ENCODE data around the gene RALGDS.

Gene RALGDS

GRCh38 chr9:133112663-133113026, 8.4 kb downstream of the RALGDS start:
- Histone ChIP-seq H3K36me3 (ENCODE audit: control insufficient read depth, insufficient read depth, low read length) (peaks cover 21% of the 10 kb centered on the region), H3K27me3 (ENCODE audit: control insufficient read depth, insufficient read depth, low read length, poor library complexity, severe bottlenecking) (no peaks in the 10 kb centered on the region), H3K27ac (ENCODE audit: insufficient read depth, low read depth, low read length, poor library complexity, severe bottlenecking) (no peak overlapping the region), H3K4me3 (ENCODE audit: insufficient read depth, low read depth, low read length) (no peak overlapping the region), H3K9me3 (ENCODE audit: control insufficient read depth, low read length) (no peaks in the 10 kb centered on the region), H3K4me1 (ENCODE audit: control insufficient read depth, insufficient read depth, low read length) (peaks cover 20% of the 10 kb centered on the region)
- 95 to 97% methylated on average over 7 of the region's 7 CpGs for WGBS, 2 experiments

DNA sequence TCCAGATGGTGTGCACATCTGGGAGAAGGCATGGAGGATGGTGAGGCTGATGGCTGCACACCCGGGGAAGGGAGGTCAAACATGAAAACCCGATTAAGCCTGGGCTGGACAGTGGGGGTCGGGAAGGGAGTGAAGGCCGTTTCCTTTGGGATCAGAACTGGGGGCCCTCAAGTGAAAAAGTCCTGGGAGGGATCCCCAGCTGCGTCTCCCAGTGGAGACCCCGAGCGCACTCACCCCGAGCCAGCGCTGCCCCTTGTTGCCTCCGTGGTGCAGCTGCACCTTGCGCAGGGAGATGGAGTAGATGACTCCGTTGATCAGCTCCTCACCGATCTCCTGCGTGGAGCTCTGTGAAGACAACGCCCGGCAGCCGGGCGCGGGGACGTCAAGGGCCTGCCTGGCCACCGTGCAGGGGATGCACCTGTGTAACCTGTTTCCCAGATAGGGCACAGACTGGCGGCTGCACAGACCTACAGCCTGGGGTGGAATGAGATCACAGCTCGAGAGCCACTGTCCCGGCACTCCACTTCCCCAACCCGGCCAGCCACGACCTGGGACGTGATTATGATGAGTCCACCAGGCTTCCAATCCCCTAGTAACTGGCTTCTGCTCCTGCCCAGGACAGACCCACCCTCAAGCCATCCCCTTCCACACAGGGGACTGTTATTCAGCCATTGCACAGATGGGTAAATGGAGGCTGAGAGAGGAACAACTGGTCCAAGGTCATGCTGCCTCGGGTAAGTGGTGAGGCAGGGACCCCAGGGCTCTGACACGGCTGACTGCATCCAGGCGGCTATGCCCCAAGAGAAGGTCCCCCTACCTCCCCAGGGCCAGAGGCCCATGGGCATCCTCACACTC, 9.0 kb downstream of the RALGDS start:
- H3K27me3 ChIP-seq (ENCODE audit: control insufficient read depth, insufficient read depth, low read length, poor library complexity, severe bottlenecking) = no peaks in the 10 kb centered on the region
- no peaks in the 10 kb centered on the region for H3K9me3 ChIP-seq (ENCODE audit: control insufficient read depth, low read length)
- no peak overlapping the region for H3K4me3 ChIP-seq (ENCODE audit: insufficient read depth, low read depth, low read length)
- WGBS, 2 experiments = 96 to 97% methylated on average over 30 of the region's 30 CpGs
- H3K36me3 ChIP-seq (ENCODE audit: control insufficient read depth, insufficient read depth, low read length) = peaks cover 26% of the 10 kb centered on the region
- H3K27ac ChIP-seq (ENCODE audit: insufficient read depth, low read depth, low read length, poor library complexity, severe bottlenecking) = no peak overlapping the region
- peaks cover 20% of the 10 kb centered on the region for H3K4me1 ChIP-seq (ENCODE audit: control insufficient read depth, insufficient read depth, low read length)

- Histone ChIP-seq H3K9me3 (ENCODE audit: control insufficient read depth, low read length) (no peaks in the 10 kb centered on the region), H3K4me3 (ENCODE audit: insufficient read depth, low read depth, low read length) (no peak overlapping the region), H3K4me1 (ENCODE audit: control insufficient read depth, insufficient read depth, low read length) (peaks cover 7% of the 10 kb centered on the region), H3K36me3 (ENCODE audit: control insufficient read depth, insufficient read depth, low read length) (peaks cover 35% of the 10 kb centered on the region), H3K27me3 (ENCODE audit: control insufficient read depth, insufficient read depth, low read length, poor library complexity, severe bottlenecking) (no peaks in the 10 kb centered on the region), H3K27ac (ENCODE audit: insufficient read depth, low read depth, low read length, poor library complexity, severe bottlenecking) (no peak overlapping the region)
- WGBS, 2 experiments = 91 to 93% methylated on average over 18 of the region's 18 CpGs
Observed at GRCh38 chr9:133109931-133110650, 10.9 kb downstream of the RALGDS start.

- Histone ChIP-seq H3K27me3 (ENCODE audit: control insufficient read depth, insufficient read depth, low read length, poor library complexity, severe bottlenecking) (no peaks in the 10 kb centered on the region), H3K27ac (ENCODE audit: insufficient read depth, low read depth, low read length, poor library complexity, severe bottlenecking) (no peak overlapping the region), H3K4me1 (ENCODE audit: control insufficient read depth, insufficient read depth, low read length) (no peaks in the 10 kb centered on the region), H3K4me3 (ENCODE audit: insufficient read depth, low read depth, low read length) (no peak overlapping the region), H3K9me3 (ENCODE audit: control insufficient read depth, low read length) (no peaks in the 10 kb centered on the region), H3K36me3 (ENCODE audit: control insufficient read depth, insufficient read depth, low read length) (peaks cover 39% of the 10 kb centered on the region)
- 93% methylated on average over 19 of the region's 19 CpGs for WGBS, 2 experiments
Observed at GRCh38 chr9:133108794-133109641, 12.0 kb downstream of the RALGDS start.

DNA sequence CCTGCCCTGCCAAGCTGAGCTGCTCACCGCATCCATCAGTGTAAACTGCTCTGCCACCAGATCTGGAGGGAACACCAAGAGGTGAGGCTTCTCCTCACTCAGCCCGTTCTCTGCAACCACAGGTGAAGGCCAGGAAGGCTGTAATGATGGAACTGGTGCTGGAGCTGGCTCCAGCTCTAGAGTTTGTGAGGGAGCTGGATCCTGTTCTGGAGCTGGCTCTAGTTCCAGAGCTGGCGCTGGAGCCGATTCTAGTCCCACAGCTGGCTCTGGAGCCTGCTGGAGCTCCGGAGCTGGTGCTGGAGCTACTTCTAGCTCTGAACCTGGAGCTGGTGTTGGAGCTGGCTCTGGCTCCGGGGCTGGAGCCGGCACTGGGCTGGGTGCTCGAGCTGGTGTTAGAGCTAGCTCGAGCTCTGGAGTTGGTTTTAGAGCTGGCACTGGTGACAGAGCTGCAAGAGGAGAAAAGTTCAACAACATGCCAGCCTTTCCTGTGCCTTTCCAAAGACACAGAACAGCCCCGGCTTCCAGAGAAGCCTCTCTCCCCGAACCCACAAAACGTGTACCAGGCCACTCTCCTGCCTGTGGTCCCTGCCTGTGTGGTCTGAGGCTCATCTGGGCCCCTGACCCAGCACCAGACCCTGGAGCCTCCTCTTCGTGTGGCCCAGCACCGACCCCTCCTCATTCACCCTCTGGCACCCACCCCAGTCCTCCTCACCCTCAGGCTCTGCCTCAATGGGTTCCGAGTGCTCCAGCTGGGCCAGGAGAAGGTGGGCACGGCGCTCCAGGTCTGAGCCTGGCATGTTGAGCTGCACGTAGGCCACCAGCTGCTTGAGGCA, 12.9 kb downstream of the RALGDS start:
- WGBS, 2 experiments = 90 to 91% methylated on average over 18 of the region's 18 CpGs
- no peaks in the 10 kb centered on the region for H3K9me3 ChIP-seq (ENCODE audit: control insufficient read depth, low read length)
- H3K36me3 ChIP-seq (ENCODE audit: control insufficient read depth, insufficient read depth, low read length) = peaks cover 42% of the 10 kb centered on the region
- no peak overlapping the region for H3K27ac ChIP-seq (ENCODE audit: insufficient read depth, low read depth, low read length, poor library complexity, severe bottlenecking)
- H3K27me3 ChIP-seq (ENCODE audit: control insufficient read depth, insufficient read depth, low read length, poor library complexity, severe bottlenecking) = no peaks in the 10 kb centered on the region
- no peak overlapping the region for H3K4me3 ChIP-seq (ENCODE audit: insufficient read depth, low read depth, low read length)
- no peaks in the 10 kb centered on the region for H3K4me1 ChIP-seq (ENCODE audit: control insufficient read depth, insufficient read depth, low read length)

DNA sequence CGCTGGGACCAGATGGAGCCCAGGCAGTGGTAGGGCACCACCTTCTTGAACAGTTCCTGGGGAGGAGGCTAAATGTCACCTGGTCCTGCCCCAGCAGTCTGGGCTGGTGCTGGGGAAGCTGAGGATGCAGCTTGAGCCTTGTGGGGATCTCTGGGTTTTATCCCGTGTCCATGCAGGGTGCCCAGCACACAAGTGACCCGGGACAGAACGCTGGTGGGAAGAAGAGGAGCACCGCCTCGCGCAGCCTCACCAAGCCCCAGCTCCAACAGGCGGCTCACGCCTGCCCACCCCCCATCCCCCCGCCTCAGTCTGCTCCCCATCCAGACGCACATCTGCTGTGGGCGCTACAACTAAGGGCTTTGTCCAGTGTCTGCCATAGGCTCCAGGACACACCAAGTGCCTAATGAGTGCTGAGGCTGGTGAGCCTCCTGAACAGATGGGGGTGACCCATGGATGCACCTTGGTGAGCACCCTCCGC, 13.8 kb downstream of the RALGDS start:
- Histone ChIP-seq H3K9me3 (ENCODE audit: control insufficient read depth, low read length) (no peaks in the 10 kb centered on the region), H3K27ac (ENCODE audit: insufficient read depth, low read depth, low read length, poor library complexity, severe bottlenecking) (no peak overlapping the region), H3K4me3 (ENCODE audit: insufficient read depth, low read depth, low read length) (no peak overlapping the region), H3K27me3 (ENCODE audit: control insufficient read depth, insufficient read depth, low read length, poor library complexity, severe bottlenecking) (no peaks in the 10 kb centered on the region), H3K36me3 (ENCODE audit: control insufficient read depth, insufficient read depth, low read length) (peaks cover 42% of the 10 kb centered on the region), H3K4me1 (ENCODE audit: control insufficient read depth, insufficient read depth, low read length) (no peaks in the 10 kb centered on the region)
- WGBS, 2 experiments = 88 to 91% methylated on average over 13 of the region's 13 CpGs

DNA sequence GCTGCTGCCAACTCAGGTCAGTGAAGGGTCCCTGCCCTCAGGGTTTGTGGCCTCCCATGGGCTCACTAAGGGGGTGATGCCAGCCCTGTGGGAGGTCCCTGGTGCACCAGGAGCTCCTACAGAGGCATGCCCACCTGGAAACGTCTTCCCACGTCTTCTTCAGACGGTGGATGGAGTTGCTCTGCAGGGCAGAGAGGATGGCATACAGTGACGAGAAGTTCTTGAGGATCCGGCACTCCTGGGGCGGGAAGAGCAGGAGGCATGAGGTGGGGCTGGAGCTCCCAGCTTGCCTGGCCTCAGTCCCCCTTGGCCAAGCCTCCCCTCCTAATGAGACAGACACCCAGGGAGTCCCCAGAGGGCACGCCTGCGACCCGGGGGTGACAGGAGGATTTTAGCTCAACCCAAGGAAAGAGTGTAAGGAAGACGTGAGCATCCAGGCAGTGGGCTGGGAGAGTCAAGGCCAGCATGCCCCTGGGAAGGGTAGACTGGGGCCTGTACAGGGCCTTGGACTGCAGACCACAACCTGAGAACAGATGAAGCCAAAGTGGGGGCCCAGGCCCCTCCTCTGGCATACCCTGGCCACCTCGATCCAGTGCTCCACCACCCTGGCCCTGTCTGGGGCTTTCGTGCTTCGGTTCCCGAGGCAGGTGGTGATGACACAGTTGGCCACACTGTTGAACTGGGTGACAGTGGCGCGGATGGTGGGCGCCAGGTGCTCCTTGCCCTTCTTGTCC, 14.4 kb downstream of the RALGDS start:
- H3K27me3 ChIP-seq (ENCODE audit: control insufficient read depth, insufficient read depth, low read length, poor library complexity, severe bottlenecking) = no peaks in the 10 kb centered on the region
- H3K36me3 ChIP-seq (ENCODE audit: control insufficient read depth, insufficient read depth, low read length) = peaks cover 48% of the 10 kb centered on the region
- no peak overlapping the region for H3K27ac ChIP-seq (ENCODE audit: insufficient read depth, low read depth, low read length, poor library complexity, severe bottlenecking)
- H3K9me3 ChIP-seq (ENCODE audit: control insufficient read depth, low read length) = no peaks in the 10 kb centered on the region
- 96% methylated on average over 17 of the region's 17 CpGs for WGBS, 2 experiments
- no peak overlapping the region for H3K4me3 ChIP-seq (ENCODE audit: insufficient read depth, low read depth, low read length)
- H3K4me1 ChIP-seq (ENCODE audit: control insufficient read depth, insufficient read depth, low read length) = no peaks in the 10 kb centered on the region

DNA sequence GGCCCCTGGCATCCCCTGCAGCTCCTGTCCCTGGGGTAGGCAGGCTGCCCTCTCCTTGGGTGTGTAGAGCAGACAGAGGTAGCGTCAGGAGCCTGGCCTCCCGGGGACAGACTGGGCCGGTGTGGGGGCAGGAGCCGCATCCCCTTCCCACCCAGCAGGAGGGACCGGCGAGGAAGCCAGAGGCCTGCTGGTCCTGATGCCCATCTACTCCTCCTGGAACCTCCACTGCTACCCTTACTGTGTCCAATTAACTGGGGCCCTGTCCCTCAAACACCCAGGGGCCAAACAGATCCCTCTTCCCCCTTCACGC, 15.6 kb downstream of the RALGDS start:
- Histone ChIP-seq H3K9me3 (ENCODE audit: control insufficient read depth, low read length) (no peaks in the 10 kb centered on the region), H3K4me1 (ENCODE audit: control insufficient read depth, insufficient read depth, low read length) (no peaks in the 10 kb centered on the region), H3K27me3 (ENCODE audit: control insufficient read depth, insufficient read depth, low read length, poor library complexity, severe bottlenecking) (no peaks in the 10 kb centered on the region), H3K4me3 (ENCODE audit: insufficient read depth, low read depth, low read length) (no peak overlapping the region), H3K27ac (ENCODE audit: insufficient read depth, low read depth, low read length, poor library complexity, severe bottlenecking) (no peak overlapping the region), H3K36me3 (ENCODE audit: control insufficient read depth, insufficient read depth, low read length) (peaks cover 58% of the 10 kb centered on the region)
- WGBS, 2 experiments = 77 to 85% methylated on average over 7 of the region's 7 CpGs

Data from ectodermal cell (in vitro differentiated cells).